ENCODE data around the gene PGBD5. TPM values are rescaled to one million over a fixed set of nuclear protein-coding genes. Genes with fewer than 3 reads are reported as not detected.

The PGBD5 gene
- total RNA-seq, 1 donor from 2014 or later = 0.12 TPM

- DNase-seq (ENCODE audit: extremely low read depth, low read depth, low spot score) = no peak
Observed at GRCh38 chr1:230327892-230328284, 98.2 kb downstream of the PGBD5 start.

GRCh38 chr1:230326971-230327891 lies 98.9 kb downstream of the PGBD5 start:
- no peak for DNase-seq (ENCODE audit: extremely low read depth, low read depth, low spot score)

- DNase-seq (ENCODE audit: extremely low read depth, low read depth, low spot score) = no peak
Observed at GRCh38 chr1:230323686-230324085, 102.4 kb downstream of the PGBD5 start.

- DNase-seq (ENCODE audit: extremely low read depth, low read depth, low spot score) = no peak
Observed at GRCh38 chr1:230322967-230323547, 103.1 kb downstream of the PGBD5 start.

- no peak for DNase-seq (ENCODE audit: extremely low read depth, low read depth, low spot score)
Observed at GRCh38 chr1:230322421-230322756, 103.7 kb downstream of the PGBD5 start.

- DNase-seq (ENCODE audit: extremely low read depth, low read depth, low spot score) = no peak
Observed at GRCh38 chr1:230321741-230322420, 104.3 kb downstream of the PGBD5 start.

- DNase-seq (ENCODE audit: extremely low read depth, low read depth, low spot score) = no peak
Observed at GRCh38 chr1:230321341-230321740, 104.8 kb downstream of the PGBD5 start.

- no peak for DNase-seq (ENCODE audit: extremely low read depth, low read depth, low spot score)
Observed at GRCh38 chr1:230320804-230321203, 105.3 kb downstream of the PGBD5 start.

- no peak for DNase-seq (ENCODE audit: extremely low read depth, low read depth, low spot score)
Observed at GRCh38 chr1:230319014-230319747, 107.0 kb downstream of the PGBD5 start.

GRCh38 chr1:230317823-230318819 lies 108.0 kb downstream of the PGBD5 start:
- DNase-seq (ENCODE audit: extremely low read depth, low read depth, low spot score) = no peak

GRCh38 chr1:230316864-230317745 lies 109.0 kb downstream of the PGBD5 start:
- no peak for DNase-seq (ENCODE audit: extremely low read depth, low read depth, low spot score)

GRCh38 chr1:230315099-230315498 lies 111.0 kb downstream of the PGBD5 start:
- no peak for DNase-seq (ENCODE audit: extremely low read depth, low read depth, low spot score)

- DNase-seq (ENCODE audit: extremely low read depth, low read depth, low spot score) = no peak
Observed at GRCh38 chr1:230314142-230314470, 112.0 kb downstream of the PGBD5 start.

GRCh38 chr1:230313453-230314141 lies 112.5 kb downstream of the PGBD5 start:
- DNase-seq (ENCODE audit: extremely low read depth, low read depth, low spot score) = no peak

- no peak for DNase-seq (ENCODE audit: extremely low read depth, low read depth, low spot score)
Observed at GRCh38 chr1:230312676-230313075, 113.5 kb downstream of the PGBD5 start.

- DNase-seq (ENCODE audit: extremely low read depth, low read depth, low spot score) = peak; percentile 58
Observed at GRCh38 chr1:230310381-230311163, 115.6 kb downstream of the PGBD5 start.

- no peak for DNase-seq (ENCODE audit: extremely low read depth, low read depth, low spot score)
Observed at GRCh38 chr1:230309646-230310177, 116.4 kb downstream of the PGBD5 start.

Data from glomerular endothelial cell (primary cell).